Skeletal muscle tissue (tissue), 4 donors: ENCODE data around the gene DMXL2. TPM values are rescaled to one million over a fixed set of nuclear protein-coding genes. Genes with fewer than 3 reads are reported as not detected.

Experiments
- H3K27ac ChIP-seq: one replicate; pipeline ENCODE4 v1.7.0; 2013; ENCODE audit warnings: mild to moderate bottlenecking, low read depth, low read length, inconsistent platforms
- H3K27me3 ChIP-seq, 3 donors: one replicate each; pipeline ENCODE4 v1.7.0; 2013; ENCODE audit warnings: low read length in 3 of 3; ENCODE audit not compliant: control insufficient read depth in 3 of 3, insufficient read depth in 3 of 3
- H3K36me3 ChIP-seq, 3 donors: one replicate each; pipeline ENCODE4 v1.7.0; 2013; ENCODE audit warnings: low read length in 3 of 3; ENCODE audit not compliant: control insufficient read depth in 3 of 3, insufficient read depth in 3 of 3
- H3K4me1 ChIP-seq, 3 donors: one replicate each; pipeline ENCODE4 v1.7.0; 2013; ENCODE audit warnings: low read length in 3 of 3, mild to moderate bottlenecking in 3 of 3; ENCODE audit not compliant: control insufficient read depth in 3 of 3, insufficient read depth in 3 of 3
- H3K4me3 ChIP-seq, 3 donors: one replicate each; pipeline ENCODE4 v1.7.0; 2013; ENCODE audit warnings: low read length in 3 of 3
- H3K9ac ChIP-seq, 3 donors: one replicate each; pipeline ENCODE4 v1.7.0; 2013; ENCODE audit warnings: low read length in 3 of 3, mild to moderate bottlenecking in 3 of 3, moderate library complexity in 2 of 3, low read depth in 1 of 3
- H3K9me3 ChIP-seq, 3 donors: one replicate each; pipeline ENCODE4 v1.7.0; 2013; ENCODE audit warnings: low read length in 3 of 3; ENCODE audit not compliant: control insufficient read depth in 3 of 3
- total RNA-seq: library from RNA; depleted of rRNA; stranded (reverse); fragments of >200 nt; gene quantifications from one replicate; pipeline ENCODE4 v1.2.3, GENCODE V29; 2014
- donor health status: Osteomylitis.

Gene DMXL2
- total RNA-seq, 1 donor from 2014 or later, result 20.9 TPM

DNA sequence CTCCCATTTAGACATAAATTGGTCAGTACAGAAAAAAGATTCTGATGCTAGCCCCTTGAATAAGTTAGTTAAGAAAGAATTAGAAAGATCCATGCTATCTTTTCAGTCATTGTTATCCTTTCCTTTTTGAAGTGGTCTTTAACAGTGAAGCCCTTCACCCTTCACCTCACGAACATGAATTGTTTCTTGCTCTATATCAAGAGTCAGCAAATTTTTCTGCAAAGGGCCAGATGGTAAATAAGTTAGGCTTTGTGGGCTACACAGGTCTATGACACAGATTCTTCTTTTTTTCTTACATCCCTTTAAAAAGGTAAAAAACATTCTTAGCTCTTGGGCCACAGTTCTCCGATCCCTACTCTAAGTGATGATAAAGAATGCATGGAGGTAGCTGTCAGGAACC lies 74.9 kb downstream of the DMXL2 start:
- Histone ChIP-seq H3K27ac (no peak overlapping the region), H3K9me3 (no peaks in the 10 kb centered on the region), H3K9ac (no peak overlapping the region), H3K4me1 (no peaks in the 10 kb centered on the region), H3K36me3 (no peaks in the 10 kb centered on the region), H3K27me3 (no peaks in the 10 kb centered on the region), H3K4me3 (no peak overlapping the region)

DNA sequence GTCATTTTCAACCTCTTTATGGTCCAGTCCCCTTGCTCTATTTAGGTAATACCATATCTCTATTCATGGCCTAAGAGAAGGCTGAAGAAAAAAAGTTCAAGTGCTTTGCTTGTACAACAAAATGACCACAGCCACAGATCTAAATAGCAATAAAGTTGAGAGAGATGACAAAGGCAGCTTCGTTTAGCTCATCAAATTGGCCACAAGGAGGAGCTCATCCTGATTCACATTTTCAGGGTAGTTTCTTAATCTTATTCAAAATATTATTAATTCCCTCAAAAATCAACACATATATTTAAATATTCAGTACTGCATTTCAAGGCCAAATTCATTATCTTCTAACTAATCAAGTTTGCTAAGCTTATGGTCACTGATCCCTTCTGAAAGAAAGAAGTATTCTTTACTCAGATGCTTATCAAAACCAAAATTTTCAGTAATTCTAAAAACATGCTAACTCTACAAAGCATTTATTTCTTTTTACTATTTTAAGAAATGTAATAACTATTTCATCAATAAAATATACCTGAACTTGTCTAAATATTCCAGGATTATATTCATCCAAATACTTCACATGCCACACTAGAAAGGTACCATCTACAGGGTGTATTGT lies 85.5 kb downstream of the DMXL2 start:
- H3K27ac ChIP-seq, result no peak overlapping the region
- H3K9me3 ChIP-seq, result no peaks in the 10 kb centered on the region
- H3K36me3 ChIP-seq, result peaks cover 0 to 3% (median 0%) of the 10 kb centered on the region in 3 donors
- no peak overlapping the region for H3K4me3 ChIP-seq
- no peaks in the 10 kb centered on the region for H3K4me1 ChIP-seq
- H3K9ac ChIP-seq, result no peak overlapping the region
- H3K27me3 ChIP-seq, result no peaks in the 10 kb centered on the region

DNA sequence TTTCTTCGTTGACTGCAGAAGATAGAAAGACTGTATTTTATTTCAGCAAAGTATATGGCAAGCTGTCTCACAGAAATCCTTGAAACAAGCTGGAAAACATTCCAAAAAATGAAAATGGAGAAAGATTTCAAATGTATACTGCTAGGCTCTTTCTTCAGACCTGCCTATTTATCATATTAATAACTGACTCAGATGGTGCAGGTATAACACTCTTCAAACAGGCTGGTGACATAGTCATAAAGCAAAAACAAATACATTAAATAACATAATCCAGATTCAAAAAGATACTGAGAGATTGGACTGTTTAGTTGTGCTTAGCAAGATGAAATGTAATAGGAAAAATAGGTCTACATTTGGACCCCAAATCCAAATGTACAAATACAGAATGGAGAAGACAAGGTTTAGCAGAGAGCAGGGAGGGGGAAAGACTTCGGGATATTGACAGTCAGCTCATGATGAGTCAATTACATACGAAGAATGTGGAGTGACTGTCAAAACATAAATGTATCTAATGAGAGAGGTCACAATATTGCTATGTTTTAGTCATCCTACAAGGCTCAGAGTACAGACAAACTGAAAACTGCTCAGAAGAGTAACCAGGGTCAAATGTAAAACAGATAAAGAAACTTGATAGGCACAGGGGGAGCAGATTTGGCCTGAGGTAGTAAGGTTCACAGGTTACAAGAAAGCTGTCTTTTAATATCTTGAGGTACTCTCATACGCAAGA lies 88.7 kb downstream of the DMXL2 start:
- Histone ChIP-seq H3K27ac (no peak overlapping the region), H3K9me3 (peaks cover 0 to 2% (median 0%) of the 10 kb centered on the region in 3 donors), H3K27me3 (no peaks in the 10 kb centered on the region), H3K4me3 (no peak overlapping the region), H3K4me1 (no peaks in the 10 kb centered on the region), H3K9ac (no peak overlapping the region), H3K36me3 (peaks cover 0 to 6% (median 0%) of the 10 kb centered on the region in 3 donors)

DNA sequence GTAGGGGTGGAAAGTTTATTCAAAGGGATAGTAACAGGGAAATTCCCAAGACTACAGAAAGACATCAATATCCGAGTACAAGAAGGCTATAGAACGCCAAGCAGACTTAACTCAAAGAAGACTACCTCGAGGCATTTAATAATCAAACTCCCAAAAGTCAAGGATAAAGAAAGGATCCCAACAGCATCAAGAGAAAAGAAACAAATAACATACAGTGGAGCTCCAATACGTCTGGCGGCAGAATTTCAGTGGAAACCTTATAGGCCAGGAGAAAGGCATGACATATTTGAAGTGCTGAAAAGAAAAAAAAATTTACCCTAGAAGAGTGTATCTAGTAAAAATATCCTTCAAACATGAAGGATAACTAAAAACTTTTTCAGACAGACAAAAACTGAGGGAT lies 95.6 kb downstream of the DMXL2 start:
- no peak overlapping the region for H3K27ac ChIP-seq
- H3K9ac ChIP-seq, result no peak overlapping the region
- no peaks in the 10 kb centered on the region for H3K4me1 ChIP-seq
- H3K9me3 ChIP-seq, result peaks cover 0 to 2% (median 2%) of the 10 kb centered on the region in 3 donors
- H3K4me3 ChIP-seq, result no peak overlapping the region
- H3K27me3 ChIP-seq, result no peaks in the 10 kb centered on the region
- peaks cover 2 to 3% (median 3%) of the 10 kb centered on the region in 3 donors for H3K36me3 ChIP-seq

DNA sequence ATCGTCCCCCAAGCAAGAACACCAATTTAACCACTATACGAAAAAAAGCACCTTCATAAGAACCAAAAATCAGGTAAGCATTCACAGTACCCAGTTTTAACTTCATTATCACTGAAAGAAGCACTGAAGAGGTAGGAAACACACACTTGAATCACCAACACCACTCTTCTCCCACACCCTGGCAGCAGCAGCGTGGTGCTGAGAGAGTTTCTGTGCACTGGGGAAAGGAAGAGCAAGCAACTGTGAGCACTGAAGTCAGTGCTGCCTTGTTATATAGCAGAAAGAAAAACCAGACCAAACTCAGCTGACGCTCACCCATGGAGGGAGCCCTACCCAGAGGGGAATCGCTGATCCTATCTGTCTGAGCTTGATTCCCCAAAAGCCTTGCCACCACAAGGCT lies 98.2 kb downstream of the DMXL2 start:
- no peaks in the 10 kb centered on the region for H3K4me1 ChIP-seq
- H3K4me3 ChIP-seq, result no peak overlapping the region
- H3K9ac ChIP-seq, result no peak overlapping the region
- peaks cover 0 to 2% (median 0%) of the 10 kb centered on the region in 3 donors for H3K9me3 ChIP-seq
- H3K27ac ChIP-seq, result no peak overlapping the region
- H3K36me3 ChIP-seq, result peaks cover 0 to 3% (median 2%) of the 10 kb centered on the region in 3 donors
- no peaks in the 10 kb centered on the region for H3K27me3 ChIP-seq

DNA sequence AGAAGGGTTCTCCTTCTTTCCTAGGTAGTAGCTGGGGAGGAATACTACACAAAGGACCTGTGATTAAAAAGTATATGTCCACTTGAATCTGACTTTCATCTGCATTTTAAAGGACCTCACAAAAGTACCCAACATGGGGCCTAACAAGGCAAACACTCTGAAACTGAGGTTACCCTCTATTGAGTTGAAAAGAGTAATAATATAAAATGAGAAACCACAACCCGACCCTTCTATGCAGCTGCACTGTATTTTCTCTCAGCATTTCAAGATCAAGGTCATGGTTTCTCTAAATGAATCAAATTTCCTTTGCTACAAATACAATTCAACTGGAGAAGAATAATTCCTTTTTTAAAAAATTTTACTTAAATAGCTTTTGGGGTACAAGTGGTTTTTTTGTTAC lies 106.3 kb downstream of the DMXL2 start:
- Histone ChIP-seq H3K4me1 (no peaks in the 10 kb centered on the region), H3K27me3 (no peaks in the 10 kb centered on the region), H3K4me3 (no peak overlapping the region), H3K27ac (no peak overlapping the region), H3K9me3 (no peaks in the 10 kb centered on the region), H3K36me3 (no peaks in the 10 kb centered on the region), H3K9ac (no peak overlapping the region)

DNA sequence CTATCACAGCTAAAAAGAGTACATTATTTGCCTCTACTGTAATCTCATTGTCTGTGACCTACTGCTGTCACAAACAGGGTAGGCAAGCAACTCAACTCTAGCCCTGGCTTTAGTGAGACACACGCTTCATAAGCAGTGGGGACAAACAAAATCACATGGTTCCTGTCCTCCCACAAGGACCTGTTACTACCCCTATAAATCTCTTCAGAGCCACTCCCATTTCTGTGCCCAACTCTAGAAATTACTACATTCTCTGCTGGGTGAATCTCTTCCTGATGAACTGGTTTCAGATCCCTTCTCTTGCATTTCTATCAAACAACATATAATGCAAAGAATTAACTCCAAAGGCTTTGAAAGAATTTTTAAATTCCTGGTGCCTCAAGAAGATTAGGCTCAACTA lies 117.3 kb downstream of the DMXL2 start:
- H3K4me1 ChIP-seq, result no peaks in the 10 kb centered on the region
- no peak overlapping the region for H3K4me3 ChIP-seq
- H3K9me3 ChIP-seq, result no peaks in the 10 kb centered on the region
- no peaks in the 10 kb centered on the region for H3K27me3 ChIP-seq
- H3K27ac ChIP-seq, result no peak overlapping the region
- H3K36me3 ChIP-seq, result no peaks in the 10 kb centered on the region
- H3K9ac ChIP-seq, result no peak overlapping the region

DNA sequence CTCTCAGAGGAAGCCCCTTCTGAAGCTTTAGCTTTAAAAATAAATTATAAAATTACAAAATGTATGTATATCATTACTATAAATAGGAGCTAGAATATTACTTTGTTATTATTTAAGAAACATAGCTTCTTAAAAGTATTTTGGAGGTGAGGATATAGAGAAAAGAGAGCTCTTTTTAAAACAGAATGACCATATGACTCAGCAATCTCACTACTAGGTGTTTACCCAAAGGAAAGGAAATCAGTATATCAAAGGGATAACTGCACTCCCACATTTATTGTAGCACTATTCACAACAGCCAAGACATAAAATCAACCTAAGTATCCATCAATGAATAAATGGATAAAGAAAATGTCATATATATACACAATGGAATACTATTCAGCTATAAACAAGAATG lies 119.6 kb downstream of the DMXL2 start:
- H3K36me3 ChIP-seq, result peaks cover 0 to 1% (median 0%) of the 10 kb centered on the region in 3 donors
- H3K4me3 ChIP-seq, result no peak overlapping the region
- no peaks in the 10 kb centered on the region for H3K27me3 ChIP-seq
- H3K9ac ChIP-seq, result no peak overlapping the region
- no peaks in the 10 kb centered on the region for H3K4me1 ChIP-seq
- H3K27ac ChIP-seq, result no peak overlapping the region
- no peaks in the 10 kb centered on the region for H3K9me3 ChIP-seq

DNA sequence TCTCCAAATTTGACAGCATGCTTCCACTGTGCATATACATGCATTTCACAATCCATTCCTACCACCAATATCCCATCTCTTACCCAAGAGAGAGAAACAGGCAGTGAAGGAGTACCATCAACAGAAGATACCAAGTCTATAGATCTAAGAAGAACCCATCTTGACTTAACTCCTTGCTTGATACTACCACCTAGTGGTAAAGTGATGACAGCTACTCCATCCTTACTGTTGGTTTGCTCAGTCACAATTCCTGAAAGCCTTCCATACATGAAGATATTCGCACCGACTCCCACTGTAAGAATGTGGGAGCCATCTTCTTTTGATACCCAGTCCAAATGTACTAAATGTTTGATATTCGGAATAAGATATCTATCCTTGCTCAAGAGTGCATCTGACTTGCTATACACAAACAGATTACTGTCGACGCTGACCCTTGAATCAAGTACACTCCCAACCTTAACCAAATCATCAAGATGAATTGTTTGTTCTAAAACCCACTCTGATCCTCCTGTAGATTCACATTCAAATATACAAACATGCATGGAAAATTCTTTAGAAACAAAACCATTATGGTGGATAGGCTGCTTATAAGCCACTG lies 123.1 kb downstream of the DMXL2 start:
- no peaks in the 10 kb centered on the region for H3K4me1 ChIP-seq
- H3K36me3 ChIP-seq, result peaks cover 0 to 2% (median 0%) of the 10 kb centered on the region in 3 donors
- no peak overlapping the region for H3K27ac ChIP-seq
- no peak overlapping the region for H3K9ac ChIP-seq
- no peaks in the 10 kb centered on the region for H3K27me3 ChIP-seq
- H3K9me3 ChIP-seq, result no peaks in the 10 kb centered on the region
- no peak overlapping the region for H3K4me3 ChIP-seq

DNA sequence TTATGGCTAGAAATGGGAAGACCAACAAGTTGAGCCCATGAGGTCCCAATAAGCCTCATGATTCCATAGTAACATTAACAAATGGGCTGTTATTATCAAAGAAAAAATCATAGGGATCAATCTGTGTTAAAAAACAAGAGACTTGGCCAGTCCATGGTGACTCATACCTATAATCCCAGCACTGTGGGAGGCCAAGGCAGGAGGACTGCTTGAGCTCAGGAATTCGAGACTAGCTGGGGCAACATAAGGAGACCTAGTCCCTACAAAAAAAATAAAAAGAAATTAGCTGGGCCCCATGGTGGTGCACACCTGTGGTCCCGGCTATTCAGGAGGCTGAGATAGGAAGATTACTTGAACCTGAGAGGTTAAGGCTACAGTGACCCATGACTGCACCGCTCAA lies 124.8 kb downstream of the DMXL2 start:
- Histone ChIP-seq H3K9me3 (no peaks in the 10 kb centered on the region), H3K4me3 (no peak overlapping the region), H3K27me3 (no peaks in the 10 kb centered on the region), H3K4me1 (no peaks in the 10 kb centered on the region), H3K27ac (no peak overlapping the region), H3K9ac (no peak overlapping the region), H3K36me3 (peaks cover 0 to 2% (median 0%) of the 10 kb centered on the region in 3 donors)
